Activated naive CD8-positive, alpha-beta T cell treated with anti-CD3 and anti-CD28 coated beads, Interleukin-2, amount 50 U/mL, for 16 hours (primary cell): ENCODE data around the gene CARD10.
A peak's percentile ranks its signal among the peaks of the same experiment; 100 is the strongest.

Experiments
- DNase-seq: peaks from one replicate; pipeline ENCODE4 v3.0.0-alpha.2; 2020; ENCODE audit warnings: low read depth, low spot score

The CARD10 gene

GRCh38 chr22:37503850-37504249 lies 15.4 kb downstream of the CARD10 start:
- DNase-seq, result no peak

- no peak for DNase-seq
These were observed 16.0 kb downstream of the CARD10 start for GRCh38 chr22:37503183-37503683.

GRCh38 chr22:37502342-37503182 lies 16.7 kb downstream of the CARD10 start:
- no peak for DNase-seq

GRCh38 chr22:37501610-37502341 lies 17.4 kb downstream of the CARD10 start:
- DNase-seq, result no peak

- no peak for DNase-seq
These were observed 18.2 kb downstream of the CARD10 start for GRCh38 chr22:37500745-37501609.

- DNase-seq, result no peak
These were observed 19.2 kb downstream of the CARD10 start for GRCh38 chr22:37499789-37500540.

GRCh38 chr22:37499027-37499707 lies 20.0 kb downstream of the CARD10 start:
- DNase-seq, result no peak

GRCh38 chr22:37498289-37498909 lies 20.8 kb downstream of the CARD10 start:
- DNase-seq, result peak; percentile 51

GRCh38 chr22:37497062-37497599 lies 22.1 kb downstream of the CARD10 start:
- no peak for DNase-seq

GRCh38 chr22:37496651-37497050 lies 22.6 kb downstream of the CARD10 start:
- DNase-seq, result no peak

GRCh38 chr22:37493979-37494378 lies 25.2 kb downstream of the CARD10 start:
- no peak for DNase-seq

- DNase-seq, result no peak
These were observed 26.5 kb downstream of the CARD10 start for GRCh38 chr22:37492428-37493344.

GRCh38 chr22:37491559-37492427 lies 27.4 kb downstream of the CARD10 start:
- no peak for DNase-seq

GRCh38 chr22:37491106-37491505 lies 28.1 kb downstream of the CARD10 start:
- no peak for DNase-seq

- DNase-seq, result no peak
These were observed 29.2 kb downstream of the CARD10 start for GRCh38 chr22:37489983-37490382.

GRCh38 chr22:37488337-37489135 lies 30.7 kb downstream of the CARD10 start:
- no peak for DNase-seq

GRCh38 chr22:37487571-37487970 lies 31.6 kb downstream of the CARD10 start:
- DNase-seq, result no peak
